A673 (cell line): ENCODE measurements around the gene DRC7. TPM values are rescaled to one million over a fixed set of nuclear protein-coding genes. Genes with fewer than 3 reads are reported as not detected.

Source experiments
- BruUV-seq: library from RNA; stranded (reverse); fragments of 400-500 nt; replicated peaks from 2 replicates; lab custom pipeline; 2021; lab: Mats Ljungman, UMichigan
- CTCF ChIA-PET: fragments of 300-600 bp; sonication (Branson Sonifier 250); formaldehyde crosslinking; loops from one replicate; lab custom pipeline; 2022; ENCODE audit warnings: antibody characterized with exemption; lab: Charles Lee
- POLR2A ChIA-PET: fragments of 300-600 bp; sonication (Branson Sonifier 250); formaldehyde crosslinking; loops from one replicate; lab custom pipeline; 2022; ENCODE audit warnings: antibody characterized with exemption; ENCODE audit not compliant: low non-redundant PET; lab: Charles Lee
- DNase-seq: peaks from one replicate; pipeline ENCODE4 v3.0.0-alpha.2; 2015; ENCODE audit warnings: low spot score
- H3K27ac ChIP-seq: fragments of 200-600 bp; sonication (generic); 2 replicates; pipeline ENCODE4 v1.5.1; 2016; ENCODE audit warnings: mixed run types, low read depth, mild to moderate bottlenecking, mixed read lengths, antibody characterized with exemption, low read length; ENCODE audit not compliant: poor library complexity, severe bottlenecking
- H3K27me3 ChIP-seq: fragments of 200-600 bp; sonication (generic); replicated peaks from 2 replicates; pipeline ENCODE4 v1.6.1; 2017; ENCODE audit warnings: mixed run types, low read depth, mild to moderate bottlenecking, mixed read lengths, antibody characterized with exemption, low read length; ENCODE audit not compliant: insufficient read depth, poor library complexity
- H3K36me3 ChIP-seq: fragments of 200-600 bp; sonication (generic); 2 replicates; pipeline ENCODE4 v1.6.1; 2016; ENCODE audit warnings: mixed run types, mild to moderate bottlenecking, mixed read lengths, antibody characterized with exemption, low read length; ENCODE audit not compliant: insufficient read depth, poor library complexity, severe bottlenecking
- H3K4me1 ChIP-seq: fragments of 200-600 bp; sonication (generic); 2 replicates; pipeline ENCODE4 v1.6.1; 2017; ENCODE audit warnings: mixed run types, mild to moderate bottlenecking, mixed read lengths, antibody characterized with exemption, low read length; ENCODE audit not compliant: insufficient read depth, poor library complexity, severe bottlenecking
- H3K4me3 ChIP-seq: fragments of 200-600 bp; sonication (generic); 2 replicates; pipeline ENCODE4 v1.5.1; 2016; ENCODE audit warnings: low read depth, mixed run types, mild to moderate bottlenecking, mixed read lengths, low read length; ENCODE audit not compliant: poor library complexity, severe bottlenecking
- H3K9me3 ChIP-seq: fragments of 200-600 bp; sonication (generic); 2 replicates; pipeline ENCODE4 v1.6.1; 2016; ENCODE audit warnings: mixed run types, low read depth, mild to moderate bottlenecking, mixed read lengths, antibody characterized with exemption, low read length; ENCODE audit not compliant: poor library complexity, severe bottlenecking
- EZH2 ChIP-seq: fragments of 200-600 bp; sonication (generic); IDR thresholded peaks from 2 replicates; pipeline ENCODE4 v1.6.1; 2017; ENCODE audit warnings: borderline replicate concordance, low read depth, mild to moderate bottlenecking, mixed read lengths, antibody characterized with exemption, low read length; ENCODE audit not compliant: poor library complexity, severe bottlenecking
- intact Hi-C: fragments of 100-400 bp; cut with micrococcal nuclease; formaldehyde crosslinking; loops from one replicate; pipeline ENCODE4 v1.10.0; 2022; ENCODE audit not compliant: unreplicated experiment
- total RNA-seq: library from RNA; stranded (reverse); gene quantifications from 2 replicates; pipeline ENCODE4 v1.2.3, GENCODE V29; 2021
- TF ChIP-seq, protein P1 (sequence below): fragments of 300-800, 200-600 bp; sonication (generic); conservative IDR thresholded peaks from 2 replicates; pipeline ENCODE4 v1.5.1; 2017; ENCODE audit warnings: low read depth, mild to moderate bottlenecking, antibody characterized with exemption, low read length, moderate library complexity, mixed read lengths

DRC7 gene
- total RNA-seq, 1 experiment from 2014 or later: not detected

DNA sequence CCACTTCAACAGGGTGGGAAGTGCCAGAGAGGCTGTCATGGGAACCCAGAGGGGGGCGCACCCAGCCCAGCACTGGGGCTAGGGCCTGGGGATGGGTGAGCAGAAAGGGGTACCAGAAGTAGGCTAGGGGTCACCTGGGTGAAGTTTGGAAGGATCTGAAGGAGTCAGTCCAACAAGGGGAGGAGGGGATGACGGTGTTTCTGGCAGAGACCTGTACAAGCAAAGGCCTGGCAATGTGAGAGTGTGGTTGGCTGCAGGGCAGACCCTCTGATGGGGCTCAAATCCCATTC lies 27.5 kb downstream of the DRC7 start:
- ChIA-PET POLR2A (no interaction called here), CTCF (no interaction called here)
- Histone ChIP-seq H3K27me3 (no peaks in the 10 kb centered on the region), H3K4me1 (no peaks in the 10 kb centered on the region), H3K36me3 (no peaks in the 10 kb centered on the region), H3K4me3 (no peak overlapping the region), H3K9me3 (no peaks in the 10 kb centered on the region), H3K27ac (no peak overlapping the region)
- no peak for TF ChIP-seq EZH2
- TF ChIP-seq, protein P1, sequence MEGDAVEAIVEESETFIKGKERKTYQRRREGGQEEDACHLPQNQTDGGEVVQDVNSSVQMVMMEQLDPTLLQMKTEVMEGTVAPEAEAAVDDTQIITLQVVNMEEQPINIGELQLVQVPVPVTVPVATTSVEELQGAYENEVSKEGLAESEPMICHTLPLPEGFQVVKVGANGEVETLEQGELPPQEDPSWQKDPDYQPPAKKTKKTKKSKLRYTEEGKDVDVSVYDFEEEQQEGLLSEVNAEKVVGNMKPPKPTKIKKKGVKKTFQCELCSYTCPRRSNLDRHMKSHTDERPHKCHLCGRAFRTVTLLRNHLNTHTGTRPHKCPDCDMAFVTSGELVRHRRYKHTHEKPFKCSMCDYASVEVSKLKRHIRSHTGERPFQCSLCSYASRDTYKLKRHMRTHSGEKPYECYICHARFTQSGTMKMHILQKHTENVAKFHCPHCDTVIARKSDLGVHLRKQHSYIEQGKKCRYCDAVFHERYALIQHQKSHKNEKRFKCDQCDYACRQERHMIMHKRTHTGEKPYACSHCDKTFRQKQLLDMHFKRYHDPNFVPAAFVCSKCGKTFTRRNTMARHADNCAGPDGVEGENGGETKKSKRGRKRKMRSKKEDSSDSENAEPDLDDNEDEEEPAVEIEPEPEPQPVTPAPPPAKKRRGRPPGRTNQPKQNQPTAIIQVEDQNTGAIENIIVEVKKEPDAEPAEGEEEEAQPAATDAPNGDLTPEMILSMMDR: no peak
- intact Hi-C loops: no loop called here
- DNase-seq: no peak
- no TSS peak for BruUV-seq

DNA sequence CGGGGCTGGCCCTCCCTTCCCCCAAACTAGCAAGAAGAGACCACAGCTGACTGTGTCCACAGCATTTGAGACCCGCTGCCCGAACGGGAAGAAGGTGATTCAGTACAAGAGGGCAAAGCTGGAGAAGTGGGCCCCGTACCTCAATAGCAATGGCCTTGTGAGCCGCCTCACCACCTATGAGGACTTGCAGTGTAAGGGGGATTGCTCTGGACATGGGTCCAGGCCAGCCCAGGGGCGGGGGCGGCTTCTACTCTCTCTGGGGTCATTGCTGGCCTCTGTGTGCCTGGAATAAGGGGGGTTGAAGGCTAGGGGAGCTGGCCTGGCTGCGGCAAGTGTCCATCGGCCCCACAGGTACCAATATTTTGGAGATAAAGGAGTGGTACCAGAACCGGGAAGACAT lies 28.0 kb downstream of the DRC7 start:
- H3K27ac ChIP-seq: no peak overlapping the region
- no peaks in the 10 kb centered on the region for H3K4me1 ChIP-seq
- H3K27me3 ChIP-seq: no peaks in the 10 kb centered on the region
- no peak overlapping the region for H3K4me3 ChIP-seq
- no peaks in the 10 kb centered on the region for H3K9me3 ChIP-seq
- ChIA-PET POLR2A (no interaction called here), CTCF (no interaction called here)
- BruUV-seq: no TSS peak
- no peak for DNase-seq
- intact Hi-C loops: no loop called here
- no peaks in the 10 kb centered on the region for H3K36me3 ChIP-seq
- TF ChIP-seq EZH2: no peak
- TF ChIP-seq, protein P1: no peak

DNA sequence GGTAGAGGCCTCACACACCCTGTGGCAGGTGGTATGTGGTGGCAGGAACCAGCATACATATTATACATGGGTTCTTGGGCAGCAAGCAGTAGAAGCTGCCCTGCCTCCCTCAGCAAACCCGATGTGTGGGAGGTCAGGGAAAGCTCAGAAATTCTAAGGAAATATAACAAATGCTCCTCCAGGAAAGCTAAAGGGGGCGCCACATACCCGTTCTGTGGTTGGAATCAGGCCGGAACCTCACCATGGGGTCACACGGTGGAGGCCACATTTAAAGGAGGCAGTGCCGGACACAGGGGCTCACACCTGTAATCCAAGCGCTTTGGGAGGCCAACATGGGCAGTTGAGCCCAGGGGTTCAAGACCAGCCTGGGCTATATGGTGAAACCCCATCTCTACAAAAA lies 28.6 kb downstream of the DRC7 start:
- H3K4me1 ChIP-seq: no peaks in the 10 kb centered on the region
- no peak for DNase-seq
- H3K36me3 ChIP-seq: no peaks in the 10 kb centered on the region
- intact Hi-C loops: no loop called here
- TF ChIP-seq, protein P1: no peak
- no peak for TF ChIP-seq EZH2
- H3K27ac ChIP-seq: no peak overlapping the region
- BruUV-seq: no TSS peak
- H3K27me3 ChIP-seq: no peaks in the 10 kb centered on the region
- H3K9me3 ChIP-seq: no peaks in the 10 kb centered on the region
- CTCF ChIA-PET: no interaction called here
- no peak overlapping the region for H3K4me3 ChIP-seq
- POLR2A ChIA-PET: no interaction called here
